Testis (tissue), 2 donors: ENCODE data around the gene CACNA1D.

Experiments
- CTCF ChIP-seq, 3 experiments: fragments of 450-650 bp in 2 of 3; fragments of 200-600 bp in 1 of 3; sonication (generic) in 1 of 3; IDR thresholded peaks; one replicate each; pipeline ENCODE4 v1.5.1; 2016 to 2019; ENCODE audit warnings: antibody characterized with exemption in 3 of 3, mild to moderate bottlenecking in 2 of 3, moderate library complexity in 1 of 3
- POLR2A ChIP-seq: fragments of 450-650 bp; IDR thresholded peaks from one replicate; pipeline ENCODE4 v1.6.1; 2017; ENCODE audit warnings: antibody characterized with exemption, mild to moderate bottlenecking, moderate library complexity

GRCh38 chr3:53803816-53804695 lies 309.6 kb downstream of the CACNA1D start:
- TF ChIP-seq CTCF (IDR thresholded peaks at IDR 0.05) (no peak), POLR2A (no peak)
